Immature natural killer cell (primary cell): Measurements from ENCODE around the gene RNASEH2B. TPM values are rescaled to one million over a fixed set of nuclear protein-coding genes. Genes with fewer than 3 reads are reported as not detected.

ENCODE experiments used
- polyA plus RNA-seq, 3 donors: library from polyadenylated mRNA; unstranded; fragments of 300-500 nt; fragmentation: Illumina TruSeq; gene quantifications; one replicate each; pipeline ENCODE4 v1.2.3, GENCODE V29; 2021

RNASEH2B gene
- polyA plus RNA-seq, 3 donors from 2014 or later: 52.9 to 70.5 (median 66.5) TPM

Other genes with a start within 250 kb of the RNASEH2B start
- not detected for gene DLEU7, start 66.1 kb upstream of the RNASEH2B start, polyA plus RNA-seq
- not detected for gene C13orf42, start 201.5 kb downstream of the RNASEH2B start, polyA plus RNA-seq